HUES6 (cell line): Measurements from ENCODE around the gene STXBP1.

Experiments
- H3K27ac ChIP-seq: 2 replicates; pipeline ENCODE4 v1.7.0; 2013; ENCODE audit warnings: low read depth, mild to moderate bottlenecking, low read length, inconsistent platforms
- H3K27me3 ChIP-seq: 2 replicates; pipeline ENCODE4 v1.6.1; 2013; ENCODE audit warnings: low read length; ENCODE audit not compliant: control insufficient read depth, insufficient read depth
- H3K36me3 ChIP-seq: 2 replicates; pipeline ENCODE4 v1.6.1; 2013; ENCODE audit warnings: low read length; ENCODE audit not compliant: control insufficient read depth, insufficient read depth
- H3K4me1 ChIP-seq: 2 replicates; pipeline ENCODE4 v1.6.1; 2013; ENCODE audit warnings: low read length; ENCODE audit not compliant: control insufficient read depth, insufficient read depth
- H3K4me3 ChIP-seq: 2 replicates; pipeline ENCODE4 v1.5.1; 2013; ENCODE audit warnings: low read depth, low read length
- H3K9ac ChIP-seq: one replicate; pipeline ENCODE4 v1.6.1; 2013; ENCODE audit warnings: mild to moderate bottlenecking, low read length
- H3K9me3 ChIP-seq: 2 replicates; pipeline ENCODE4 v1.6.1; 2013; ENCODE audit warnings: low read depth, low read length; ENCODE audit not compliant: control insufficient read depth, insufficient read depth

Gene STXBP1

GRCh38 chr9:127640908-127641545, 28.9 kb downstream of the STXBP1 start:
- Histone ChIP-seq H3K9me3 (no peaks in the 10 kb centered on the region), H3K9ac (no peak overlapping the region)

GRCh38 chr9:127642082-127642740, 30.1 kb downstream of the STXBP1 start:
- Histone ChIP-seq H3K36me3 (no peaks in the 10 kb centered on the region), H3K4me3 (no peak overlapping the region), H3K9ac (no peak overlapping the region), H3K9me3 (no peaks in the 10 kb centered on the region), H3K27ac (no peak overlapping the region), H3K27me3 (no peaks in the 10 kb centered on the region), H3K4me1 (0 out of 2 replicates have a peak, but pooled peaks cover 5% of the 10 kb centered on the region)

More at GRCh38 chr9:127640908-127641545, 28.9 kb downstream of the STXBP1 start:
- Histone ChIP-seq H3K4me3 (no peak overlapping the region), H3K27me3 (no peaks in the 10 kb centered on the region), H3K4me1 (0 out of 2 replicates have a peak, but pooled peaks cover 5% of the 10 kb centered on the region), H3K36me3 (no peaks in the 10 kb centered on the region), H3K27ac (no peak overlapping the region)

- Histone ChIP-seq H3K9ac (no peak overlapping the region), H3K27me3 (no peaks in the 10 kb centered on the region), H3K9me3 (no peaks in the 10 kb centered on the region)
Observed at GRCh38 chr9:127644146-127644827, 32.2 kb downstream of the STXBP1 start.

GRCh38 chr9:127644943-127645342, 32.9 kb downstream of the STXBP1 start:
- Histone ChIP-seq H3K27me3 (no peaks in the 10 kb centered on the region), H3K27ac (no peak overlapping the region), H3K9ac (no peak overlapping the region), H3K36me3 (no peaks in the 10 kb centered on the region), H3K9me3 (no peaks in the 10 kb centered on the region), H3K4me1 (0 out of 2 replicates have a peak, but pooled peaks cover 5% of the 10 kb centered on the region), H3K4me3 (no peak overlapping the region)

More at GRCh38 chr9:127644146-127644827, 32.2 kb downstream of the STXBP1 start:
- H3K4me3 ChIP-seq: no peak overlapping the region
- H3K36me3 ChIP-seq: no peaks in the 10 kb centered on the region
- 0 out of 2 replicates have a peak, but pooled peaks cover 5% of the 10 kb centered on the region for H3K4me1 ChIP-seq
- no peak overlapping the region for H3K27ac ChIP-seq

- H3K27me3 ChIP-seq: no peaks in the 10 kb centered on the region
- no peaks in the 10 kb centered on the region for H3K36me3 ChIP-seq
- H3K9ac ChIP-seq: no peak overlapping the region
- 0 out of 2 replicates have a peak, but pooled peaks cover 5% of the 10 kb centered on the region for H3K4me1 ChIP-seq
- no peaks in the 10 kb centered on the region for H3K9me3 ChIP-seq
- H3K27ac ChIP-seq: no peak overlapping the region
- H3K4me3 ChIP-seq: no peak overlapping the region
Observed at GRCh38 chr9:127647451-127647850, 35.4 kb downstream of the STXBP1 start.

GRCh38 chr9:127650518-127650917, 38.4 kb downstream of the STXBP1 start:
- H3K36me3 ChIP-seq: 0 out of 2 replicates have a peak, but pooled peaks cover 8% of the 10 kb centered on the region
- peaks cover 18% of the 10 kb centered on the region for H3K4me1 ChIP-seq
- no peak overlapping the region for H3K4me3 ChIP-seq
- H3K9me3 ChIP-seq: no peaks in the 10 kb centered on the region
- no peaks in the 10 kb centered on the region for H3K27me3 ChIP-seq
- no peak overlapping the region for H3K9ac ChIP-seq
- H3K27ac ChIP-seq: no peak overlapping the region

- no peak overlapping the region for H3K4me3 ChIP-seq
- 0 out of 2 replicates have a peak, but pooled peaks cover 8% of the 10 kb centered on the region for H3K36me3 ChIP-seq
- H3K9ac ChIP-seq: no peak overlapping the region
- peaks cover 18% of the 10 kb centered on the region for H3K4me1 ChIP-seq
- no peaks in the 10 kb centered on the region for H3K27me3 ChIP-seq
- no peaks in the 10 kb centered on the region for H3K9me3 ChIP-seq
- H3K27ac ChIP-seq: no peak overlapping the region
Observed at GRCh38 chr9:127651697-127652610, 39.9 kb downstream of the STXBP1 start.

- no peaks in the 10 kb centered on the region for H3K27me3 ChIP-seq
- H3K9me3 ChIP-seq: no peaks in the 10 kb centered on the region
- no peak overlapping the region for H3K27ac ChIP-seq
- H3K4me1 ChIP-seq: peaks cover 18% of the 10 kb centered on the region
- 0 out of 2 replicates have a peak, but pooled peaks cover 8% of the 10 kb centered on the region for H3K36me3 ChIP-seq
- H3K9ac ChIP-seq: no peak overlapping the region
- no peak overlapping the region for H3K4me3 ChIP-seq
Observed at GRCh38 chr9:127652733-127653132, 40.7 kb downstream of the STXBP1 start.

- Histone ChIP-seq H3K4me3 (no peak overlapping the region), H3K27me3 (no peaks in the 10 kb centered on the region), H3K27ac (no peak overlapping the region), H3K9me3 (no peaks in the 10 kb centered on the region), H3K36me3 (peaks cover 10% of the 10 kb centered on the region; the same call in 1 of the 2 replicates), H3K9ac (no peak overlapping the region), H3K4me1 (peaks cover 18% of the 10 kb centered on the region)
Observed at GRCh38 chr9:127654619-127655018, 42.5 kb downstream of the STXBP1 start.

GRCh38 chr9:127658428-127658827, 46.4 kb downstream of the STXBP1 start:
- H3K4me3 ChIP-seq: no peak overlapping the region
- peaks cover 29% of the 10 kb centered on the region for H3K36me3 ChIP-seq
- H3K9me3 ChIP-seq: no peaks in the 10 kb centered on the region
- no peak overlapping the region for H3K9ac ChIP-seq
- no peaks in the 10 kb centered on the region for H3K27me3 ChIP-seq
- no peak overlapping the region for H3K27ac ChIP-seq
- peaks cover 18% of the 10 kb centered on the region for H3K4me1 ChIP-seq
